C4-2B (cell line): ENCODE measurements around the gene SLC19A3.
"Not testable (repeated sequence)": the region's sequence is repeated elsewhere in the genome, so short reads cannot be mapped to it uniquely, and the experiment has no call there.

Experiments used
- H3K27ac ChIP-seq: fragments of 450-650 bp; 2 replicates; pipeline ENCODE4 v1.5.1; 2017
- ZFX ChIP-seq: fragments of 450-650 bp; IDR thresholded peaks from 2 replicates; pipeline ENCODE4 v1.6.1; 2017
- TF ChIP-seq, protein P1 (sequence below): fragments of 450-650 bp; conservative IDR thresholded peaks from 2 replicates; pipeline ENCODE4 v1.5.1; 2017; ENCODE audit warnings: mild to moderate bottlenecking

Gene SLC19A3

DNA sequence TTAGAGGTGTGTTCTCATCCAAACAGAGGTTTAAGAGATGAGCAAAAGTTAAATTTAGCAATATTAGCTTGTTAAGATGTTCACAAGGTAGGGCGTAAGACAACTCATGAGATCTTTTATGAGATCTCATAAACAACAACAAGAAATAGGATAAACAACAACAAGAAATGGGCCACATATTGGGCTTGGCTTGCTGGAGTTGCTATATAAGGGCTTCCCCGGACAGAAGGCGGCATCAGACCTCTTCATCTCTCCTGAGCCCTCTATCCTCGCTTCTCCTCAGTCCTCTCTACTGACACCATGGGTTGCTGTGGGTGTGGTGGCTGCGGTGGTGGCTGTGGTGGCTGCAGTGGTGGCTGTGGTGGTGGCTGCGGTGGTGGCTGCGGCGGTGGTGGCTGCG, 27.8 kb upstream of the SLC19A3 start, which contains the start of gene SCYGR8:
TSS of gene SCYGR8 (plus strand) at position 301 of the 400 bp plus-strand sequence. CDS start at position 301, 0 bp downstream.
- TF ChIP-seq, protein P1, sequence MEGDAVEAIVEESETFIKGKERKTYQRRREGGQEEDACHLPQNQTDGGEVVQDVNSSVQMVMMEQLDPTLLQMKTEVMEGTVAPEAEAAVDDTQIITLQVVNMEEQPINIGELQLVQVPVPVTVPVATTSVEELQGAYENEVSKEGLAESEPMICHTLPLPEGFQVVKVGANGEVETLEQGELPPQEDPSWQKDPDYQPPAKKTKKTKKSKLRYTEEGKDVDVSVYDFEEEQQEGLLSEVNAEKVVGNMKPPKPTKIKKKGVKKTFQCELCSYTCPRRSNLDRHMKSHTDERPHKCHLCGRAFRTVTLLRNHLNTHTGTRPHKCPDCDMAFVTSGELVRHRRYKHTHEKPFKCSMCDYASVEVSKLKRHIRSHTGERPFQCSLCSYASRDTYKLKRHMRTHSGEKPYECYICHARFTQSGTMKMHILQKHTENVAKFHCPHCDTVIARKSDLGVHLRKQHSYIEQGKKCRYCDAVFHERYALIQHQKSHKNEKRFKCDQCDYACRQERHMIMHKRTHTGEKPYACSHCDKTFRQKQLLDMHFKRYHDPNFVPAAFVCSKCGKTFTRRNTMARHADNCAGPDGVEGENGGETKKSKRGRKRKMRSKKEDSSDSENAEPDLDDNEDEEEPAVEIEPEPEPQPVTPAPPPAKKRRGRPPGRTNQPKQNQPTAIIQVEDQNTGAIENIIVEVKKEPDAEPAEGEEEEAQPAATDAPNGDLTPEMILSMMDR: no peak
- no peak for TF ChIP-seq ZFX

DNA sequence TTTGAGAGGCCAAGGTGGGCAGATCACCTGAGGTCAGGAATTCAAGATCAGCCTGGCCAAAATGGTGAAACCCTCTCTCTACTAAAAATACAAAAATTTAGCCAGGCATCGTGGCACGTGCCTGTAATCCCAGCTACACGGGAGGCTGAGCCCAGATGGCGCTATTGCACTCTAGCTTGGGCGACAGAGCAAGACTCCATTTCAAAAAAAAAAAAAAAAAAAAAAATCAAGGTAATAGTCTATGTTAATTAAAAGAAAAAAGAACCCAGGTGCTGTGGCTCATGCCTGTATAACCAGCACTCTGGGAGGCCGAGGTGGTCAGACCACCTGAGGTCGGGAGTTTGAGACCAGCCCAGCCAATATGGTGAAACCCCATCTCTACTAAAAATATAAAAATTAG, 22.9 kb upstream of the SLC19A3 start:
- TF ChIP-seq, protein P1: peak; percentile 34
- H3K27ac ChIP-seq: not testable (repeated sequence)

More for the DNA sequence above, 27.8 kb upstream of the SLC19A3 start, which contains the start of gene SCYGR8:
- no peak within 1 kb of the TSS for H3K27ac ChIP-seq

DNA sequence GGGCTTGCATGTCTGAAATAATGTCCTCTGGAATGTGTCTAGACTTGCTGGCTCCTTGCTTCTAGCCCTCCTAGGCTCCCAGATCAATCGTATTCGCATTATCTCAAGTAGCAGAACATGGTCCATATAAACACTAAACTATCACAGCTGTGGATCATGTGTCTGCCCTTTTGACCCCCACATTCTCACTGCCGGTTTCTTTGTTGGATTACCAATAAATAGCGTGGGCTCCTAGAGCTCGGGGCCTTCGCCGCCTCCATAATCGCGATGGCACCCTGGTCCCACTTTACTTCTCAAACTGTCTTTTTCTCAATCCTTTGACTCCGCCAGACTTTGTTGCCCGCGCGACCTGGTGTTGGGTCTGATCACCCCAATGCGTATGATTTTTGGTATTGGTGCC, 21.5 kb upstream of the SLC19A3 start:
- no peak overlapping the region for H3K27ac ChIP-seq
- TF ChIP-seq ZFX: no peak
- TF ChIP-seq, protein P1: no peak

DNA sequence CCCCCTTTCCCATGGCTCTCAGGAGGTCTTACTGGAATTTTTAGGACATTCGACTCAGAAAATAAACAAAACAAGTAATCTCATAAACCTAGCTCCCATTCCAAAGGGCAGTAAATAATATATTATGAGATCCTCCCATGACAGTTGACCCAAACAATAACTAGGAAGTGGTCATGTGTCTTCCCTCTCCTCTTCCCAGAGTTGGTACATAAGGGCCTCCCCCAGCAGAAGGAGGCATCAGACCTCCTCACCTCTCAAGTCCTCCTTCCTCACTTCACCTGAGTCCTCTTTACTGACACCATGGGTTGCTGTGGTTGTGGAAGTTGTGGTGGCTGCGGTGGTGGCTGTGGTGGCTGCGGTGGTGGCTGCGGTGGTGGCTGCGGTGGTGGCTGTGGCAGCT, 10.2 kb upstream of the SLC19A3 start, which contains the start of gene SCYGR7:
TSS of gene SCYGR7 (plus strand) at position 301 of the 400 bp plus-strand sequence. CDS start at position 301, 0 bp downstream.
- TF ChIP-seq, protein P1: no peak

DNA sequence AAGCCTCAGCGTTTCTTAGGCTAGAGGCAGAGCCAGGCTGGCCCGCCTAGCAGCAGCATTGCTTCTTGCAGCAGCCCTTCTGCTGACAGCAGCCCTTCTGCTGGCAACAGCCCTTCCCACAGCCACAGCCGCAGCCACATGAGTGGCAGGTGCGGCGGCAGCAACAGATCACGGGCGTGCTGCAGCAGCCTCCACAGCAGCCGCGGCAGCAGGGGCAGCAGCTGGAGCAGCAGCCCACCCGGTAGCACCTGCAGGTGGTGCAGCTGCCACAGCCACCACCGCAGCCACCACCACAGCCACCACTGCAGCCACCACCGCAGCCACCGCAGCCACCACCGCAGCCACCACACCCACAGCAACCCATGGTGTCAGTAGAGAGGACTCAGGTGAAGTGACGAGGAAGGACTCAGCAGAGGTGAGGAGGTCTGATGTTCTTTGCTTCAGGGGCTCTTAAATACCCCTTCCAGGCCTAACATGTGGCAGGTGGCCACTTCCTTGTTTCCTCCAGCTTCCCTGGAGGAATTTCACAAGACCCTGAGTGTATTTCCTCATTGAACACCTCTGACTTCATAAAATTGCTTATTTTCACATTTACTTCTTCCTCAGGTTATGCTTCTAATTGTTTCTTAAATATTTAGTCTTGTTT, 6.7 kb upstream of the SLC19A3 start, which contains the start of gene SCYGR6:
TSS of gene SCYGR6 (minus strand) at position 364 of the 646 bp plus-strand sequence. CDS start at position 364, 0 bp downstream.
- no peak within 1 kb of the TSS for H3K27ac ChIP-seq
- TF ChIP-seq ZFX: no peak
- TF ChIP-seq, protein P1: no peak

More for the DNA sequence above, 10.2 kb upstream of the SLC19A3 start, which contains the start of gene SCYGR7:
- H3K27ac ChIP-seq: no peak within 1 kb of the TSS

DNA sequence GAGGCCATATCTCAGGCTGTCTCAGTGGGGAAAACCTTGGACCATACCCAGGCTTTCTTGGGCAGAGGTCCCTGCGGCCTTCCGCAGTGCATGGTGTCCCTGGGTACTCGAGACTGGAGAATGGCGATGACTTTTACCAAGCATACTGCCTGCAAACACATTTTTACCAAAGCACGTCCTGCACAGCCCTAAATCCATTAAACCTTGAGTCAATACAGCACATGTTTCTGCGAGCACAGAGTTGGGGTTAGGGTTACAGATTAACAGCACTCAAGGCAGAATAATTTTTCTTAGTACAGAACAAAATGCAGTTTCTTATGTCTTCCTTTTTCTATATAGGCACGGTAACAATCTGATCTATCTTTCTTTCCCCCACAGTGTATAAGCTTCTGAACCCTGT, 5.0 kb upstream of the SLC19A3 start:
- not testable (repeated sequence) for H3K27ac ChIP-seq

DNA sequence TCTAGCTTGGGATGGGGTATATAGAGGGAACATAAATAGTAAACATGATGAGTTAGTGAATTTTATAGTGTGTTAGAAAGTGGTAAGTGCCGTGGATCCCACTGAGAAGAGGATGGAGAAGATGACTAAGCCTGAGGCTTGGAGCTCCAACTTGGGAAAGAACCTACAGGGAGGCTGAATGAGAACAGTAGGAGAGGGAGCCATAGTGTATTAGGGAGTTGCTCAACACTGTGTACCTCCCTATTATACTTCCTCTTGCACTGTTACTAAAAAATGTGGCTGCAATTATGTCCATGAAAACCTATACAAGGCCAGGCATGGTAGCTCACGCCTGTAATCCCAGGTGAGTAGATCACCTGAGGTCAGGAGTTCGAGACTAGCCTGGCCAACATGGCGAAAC, 2.9 kb upstream of the SLC19A3 start:
- H3K27ac ChIP-seq: no peak overlapping the region
- TF ChIP-seq ZFX: no peak
- TF ChIP-seq, protein P1: no peak

DNA sequence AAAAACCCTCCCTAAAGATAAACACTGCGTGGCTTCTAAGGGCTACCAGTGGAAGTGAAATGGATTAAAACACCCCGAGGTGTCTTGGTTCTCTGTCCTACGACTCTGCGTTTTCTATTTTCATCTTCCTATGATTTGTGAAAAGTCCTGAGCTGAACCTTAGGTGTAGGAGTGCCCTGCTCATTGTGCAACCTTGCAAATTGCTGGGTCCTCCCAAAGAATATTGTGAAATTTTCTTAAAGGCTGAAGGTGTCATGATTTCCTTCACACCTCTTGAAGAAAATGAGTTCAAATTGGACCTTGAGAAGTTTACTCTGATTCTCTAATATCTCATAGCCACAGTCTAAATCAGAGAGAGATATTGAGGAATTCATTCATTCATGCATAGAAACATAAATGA, 1.8 kb upstream of the SLC19A3 start:
- no peak for TF ChIP-seq ZFX
- TF ChIP-seq, protein P1: no peak
- H3K27ac ChIP-seq: no peak overlapping the region
